Neural progenitor cell (in vitro differentiated cells): ENCODE data around the gene CCND2. TPM values are rescaled to one million over a fixed set of nuclear protein-coding genes. Genes with fewer than 3 reads are reported as not detected.

Experiments
- DNase-seq: peaks from one replicate; pipeline ENCODE4 v3.0.0-alpha.2; 2016; ENCODE audit warnings: low spot score
- H2AFZ ChIP-seq: fragments of 200-600 bp; sonication (generic); replicated peaks from 2 replicates; pipeline ENCODE4 v1.6.1; 2016; ENCODE audit warnings: antibody characterized with exemption
- H3F3A ChIP-seq: fragments of 200-600 bp; sonication (generic); 2 replicates; pipeline ENCODE4 v1.6.1; 2016; ENCODE audit warnings: antibody characterized with exemption, low read depth
- H3K27ac ChIP-seq: fragments of 200-600 bp; sonication (generic); 2 replicates; pipeline ENCODE4 v1.5.1; 2016; ENCODE audit warnings: mild to moderate bottlenecking
- H3K27me3 ChIP-seq: fragments of 200-600 bp; sonication (generic); 2 replicates; pipeline ENCODE4 v1.6.1; 2016; ENCODE audit warnings: mild to moderate bottlenecking, moderate library complexity
- H3K36me3 ChIP-seq: fragments of 200-600 bp; sonication (generic); 2 replicates; pipeline ENCODE4 v1.5.1; 2016
- H3K4me1 ChIP-seq: fragments of 200-600 bp; sonication (generic); 2 replicates; pipeline ENCODE4 v1.6.1; 2016; ENCODE audit warnings: mixed run types
- H3K4me2 ChIP-seq: fragments of 200-600 bp; sonication (generic); 2 replicates; pipeline ENCODE4 v1.6.1; 2016
- H3K4me3 ChIP-seq: fragments of 200-600 bp; sonication (generic); 2 replicates; pipeline ENCODE4 v1.5.1; 2016
- H3K79me2 ChIP-seq: fragments of 200-600 bp; sonication (generic); 2 replicates; pipeline ENCODE4 v1.6.1; 2016; ENCODE audit warnings: low read depth
- H3K9ac ChIP-seq: fragments of 200-600 bp; sonication (generic); 2 replicates; pipeline ENCODE4 v1.6.1; 2016
- H3K9me3 ChIP-seq: fragments of 200-600 bp; sonication (generic); 2 replicates; pipeline ENCODE4 v1.5.1; 2016; ENCODE audit warnings: low read depth
- H4K20me1 ChIP-seq: fragments of 200-600 bp; sonication (generic); 2 replicates; pipeline ENCODE4 v1.6.1; 2016; ENCODE audit warnings: low read depth
- H3K27ac Mint-ChIP-seq: 3 replicates; pipeline ENCODE4 v1.8.0; 2021; ENCODE audit warnings: mixed read lengths
- H3K27me3 Mint-ChIP-seq: 2 replicates; pipeline ENCODE4 v1.8.0; 2022; ENCODE audit warnings: low read depth, mild to moderate bottlenecking, inconsistent platforms, moderate library complexity, mixed read lengths; ENCODE audit not compliant: insufficient read depth
- H3K36me3 Mint-ChIP-seq: 3 replicates; pipeline ENCODE4 v1.8.0; 2021; ENCODE audit warnings: mixed read lengths
- H3K4me1 Mint-ChIP-seq: 3 replicates; pipeline ENCODE4 v1.8.0; 2021; ENCODE audit warnings: mixed read lengths
- H3K4me3 Mint-ChIP-seq: 3 replicates; pipeline ENCODE4 v1.8.0; 2021; ENCODE audit warnings: mild to moderate bottlenecking, moderate library complexity, mixed read lengths
- H3K9me3 Mint-ChIP-seq: 3 replicates; pipeline ENCODE4 v1.8.0; 2020; ENCODE audit warnings: mixed read lengths
- CTCF ChIP-seq: fragments of 200-600 bp; sonication (generic); IDR thresholded peaks from 2 replicates; pipeline ENCODE4 v1.5.1; 2017; ENCODE audit warnings: antibody characterized with exemption, mild to moderate bottlenecking
- EZH2 ChIP-seq: fragments of 200-600 bp; sonication (generic); IDR thresholded peaks from 2 replicates; pipeline ENCODE4 v1.6.1; 2017; ENCODE audit warnings: antibody characterized with exemption, mild to moderate bottlenecking, moderate library complexity
- EZH2phosphoT487 ChIP-seq: fragments of 200-600 bp; sonication (generic); IDR thresholded peaks from 2 replicates; pipeline ENCODE4 v1.6.1; 2017; ENCODE audit warnings: antibody characterized with exemption
- total RNA-seq: library from RNA; depleted of rRNA; stranded (reverse); fragments of >200 nt; gene quantifications from 2 replicates; pipeline ENCODE4 v1.2.3, GENCODE V29; 2015; ENCODE audit warnings: low replicate concordance

The CCND2 gene
- total RNA-seq, 1 donor from 2014 or later: 95.8 TPM

- H3F3A ChIP-seq: peaks cover 17% of the 10 kb centered on the region
- no peaks in the 10 kb centered on the region for H3K36me3 ChIP-seq
- H3K9ac ChIP-seq: no peak overlapping the region
- Mint-ChIP-seq H3K36me3 (no peaks in the 10 kb centered on the region), H3K9me3 (no peaks in the 10 kb centered on the region), H3K27me3 (peaks cover 21% of the 10 kb centered on the region), H3K4me3 (no peak overlapping the region), H3K27ac (no peak overlapping the region), H3K4me1 (peaks cover 10% of the 10 kb centered on the region)
- H3K9me3 ChIP-seq: no peaks in the 10 kb centered on the region
- peaks cover 9% of the 10 kb centered on the region for H3K4me1 ChIP-seq
- TF ChIP-seq CTCF (no peak), EZH2 (no peak), EZH2phosphoT487 (no peak)
- H2AFZ ChIP-seq: no peak overlapping the region
- H3K4me2 ChIP-seq: no peak overlapping the region
- no peak overlapping the region for H3K27ac ChIP-seq
- DNase-seq: no peak
- H4K20me1 ChIP-seq: no peaks in the 10 kb centered on the region
- H3K4me3 ChIP-seq: no peak overlapping the region
- H3K79me2 ChIP-seq: no peaks in the 10 kb centered on the region
- peaks cover 71% of the 10 kb centered on the region for H3K27me3 ChIP-seq
Measured at GRCh38 chr12:4265280-4265679, 8.3 kb upstream of the CCND2 start.

GRCh38 chr12:4266990-4267389 is 6.6 kb upstream of the CCND2 start:
- Mint-ChIP-seq H3K36me3 (no peaks in the 10 kb centered on the region), H3K27me3 (peaks cover 25% of the 10 kb centered on the region), H3K27ac (no peak overlapping the region), H3K4me1 (peaks cover 16% of the 10 kb centered on the region), H3K4me3 (no peak overlapping the region), H3K9me3 (no peaks in the 10 kb centered on the region)
- no peak for DNase-seq
- Histone ChIP-seq H3K27ac (no peak overlapping the region), H3K9me3 (no peaks in the 10 kb centered on the region), H3K79me2 (no peaks in the 10 kb centered on the region), H3K4me2 (no peak overlapping the region), H3K4me3 (no peak overlapping the region), H3K9ac (no peak overlapping the region), H3K4me1 (peaks cover 12% of the 10 kb centered on the region), H3K27me3 (peaks cover 87% of the 10 kb centered on the region), H3F3A (peaks cover 32% of the 10 kb centered on the region), H2AFZ (no peak overlapping the region), H4K20me1 (no peaks in the 10 kb centered on the region), H3K36me3 (no peaks in the 10 kb centered on the region)
- no peak for TF ChIP-seq EZH2
- TF ChIP-seq EZH2phosphoT487: no peak
- no peak for TF ChIP-seq CTCF

GRCh38 chr12:4267704-4268328 is 5.7 kb upstream of the CCND2 start:
- peaks cover 12% of the 10 kb centered on the region for H3K4me1 ChIP-seq
- no peaks in the 10 kb centered on the region for H3K9me3 ChIP-seq
- no peaks in the 10 kb centered on the region for H3K79me2 ChIP-seq
- Mint-ChIP-seq H3K27ac (no peak overlapping the region), H3K9me3 (no peaks in the 10 kb centered on the region), H3K36me3 (no peaks in the 10 kb centered on the region), H3K4me1 (peaks cover 18% of the 10 kb centered on the region), H3K27me3 (peaks cover 21% of the 10 kb centered on the region), H3K4me3 (peak overlapping the region; percentile 52)
- no peak overlapping the region for H3K4me2 ChIP-seq
- H3K4me3 ChIP-seq: no peak overlapping the region
- no peak overlapping the region for H2AFZ ChIP-seq
- H3K27me3 ChIP-seq: peaks cover 95% of the 10 kb centered on the region
- peaks cover 39% of the 10 kb centered on the region for H3F3A ChIP-seq
- H3K9ac ChIP-seq: no peak overlapping the region
- H3K27ac ChIP-seq: no peak overlapping the region
- H4K20me1 ChIP-seq: no peaks in the 10 kb centered on the region
- no peak for TF ChIP-seq EZH2
- TF ChIP-seq EZH2phosphoT487: no peak
- TF ChIP-seq CTCF: no peak
- DNase-seq: no peak
- no peaks in the 10 kb centered on the region for H3K36me3 ChIP-seq
